T-helper 17 cell (primary cell): ENCODE data around the gene HERC3. TPM values are rescaled to one million over a fixed set of nuclear protein-coding genes. Genes with fewer than 3 reads are reported as not detected.
A peak's percentile ranks its signal among the peaks of the same experiment; 100 is the strongest.

Source experiments
- ATAC-seq: fragments of 150-1000 bp; cut with Tn5 transposase; 2 replicates; pipeline ENCODE4 v1.10.0; 2021; ENCODE audit warnings: mild to moderate bottlenecking, moderate library complexity
- DNase-seq, 3 donors: peaks; one replicate each; pipeline versions ENCODE4 v3.0.0 to v3.0.0-alpha.2; 2020 to 2021
- H3K9me3 ChIP-seq: one replicate; pipeline ENCODE4 v1.7.0; 2013; ENCODE audit warnings: low read length, mild to moderate bottlenecking; ENCODE audit not compliant: control insufficient read depth, poor library complexity, severe bottlenecking
- H3K27ac Mint-ChIP-seq: one replicate; pipeline ENCODE4 v1.8.0; 2022; ENCODE audit warnings: mild to moderate bottlenecking, moderate library complexity, mixed read lengths
- H3K27me3 Mint-ChIP-seq: one replicate; pipeline ENCODE4 v1.8.0; 2022; ENCODE audit warnings: mixed read lengths
- H3K36me3 Mint-ChIP-seq: one replicate; pipeline ENCODE4 v1.8.0; 2022; ENCODE audit warnings: low read depth, mixed read lengths
- H3K4me1 Mint-ChIP-seq: one replicate; pipeline ENCODE4 v1.8.0; 2022; ENCODE audit warnings: mild to moderate bottlenecking, mixed read lengths
- H3K4me3 Mint-ChIP-seq: one replicate; pipeline ENCODE4 v1.8.0; 2022; ENCODE audit warnings: mild to moderate bottlenecking, moderate library complexity, mixed read lengths
- total RNA-seq, 4 donors: library from RNA in 2 of 4; stranded (reverse) in 2 of 4; gene quantifications; one replicate each; pipeline ENCODE4 v1.2.3 and lab custom pipeline; 2022 to 2026

Gene HERC3
- total RNA-seq, 2 donors from 2014 or later, result 53.4 to 63.8 TPM

GRCh38 chr4:88752754-88753153 lies 160.5 kb downstream of the HERC3 start:
- H3K9me3 ChIP-seq, result no peaks in the 10 kb centered on the region
- ATAC-seq (no peak), DNase-seq (no peak)
- H3K36me3 Mint-ChIP-seq, result no peaks in the 10 kb centered on the region
- no peak overlapping the region for H3K4me3 Mint-ChIP-seq
- peak overlapping the region; percentile 34 for H3K27ac Mint-ChIP-seq
- H3K27me3 Mint-ChIP-seq, result no peaks in the 10 kb centered on the region
- no peaks in the 10 kb centered on the region for H3K4me1 Mint-ChIP-seq

GRCh38 chr4:88753658-88754571 lies 161.6 kb downstream of the HERC3 start:
- H3K4me1 Mint-ChIP-seq, result no peaks in the 10 kb centered on the region
- DNase-seq (no peak), ATAC-seq (no peak)
- H3K9me3 ChIP-seq, result no peaks in the 10 kb centered on the region
- H3K27ac Mint-ChIP-seq, result peak overlapping the region; percentile 34
- no peaks in the 10 kb centered on the region for H3K27me3 Mint-ChIP-seq
- H3K4me3 Mint-ChIP-seq, result no peak overlapping the region
- no peaks in the 10 kb centered on the region for H3K36me3 Mint-ChIP-seq

GRCh38 chr4:88754796-88755195 lies 162.5 kb downstream of the HERC3 start:
- DNase-seq, result no peak
- ATAC-seq, result no peak
- Mint-ChIP-seq H3K27me3 (no peaks in the 10 kb centered on the region), H3K4me1 (no peaks in the 10 kb centered on the region), H3K4me3 (no peak overlapping the region), H3K36me3 (no peaks in the 10 kb centered on the region), H3K27ac (no peak overlapping the region)
- no peaks in the 10 kb centered on the region for H3K9me3 ChIP-seq

- Mint-ChIP-seq H3K27me3 (no peaks in the 10 kb centered on the region), H3K4me1 (no peaks in the 10 kb centered on the region), H3K36me3 (no peaks in the 10 kb centered on the region), H3K27ac (no peak overlapping the region), H3K4me3 (no peak overlapping the region)
- H3K9me3 ChIP-seq, result no peaks in the 10 kb centered on the region
- no peak for DNase-seq
- no peak for ATAC-seq
These were observed 163.2 kb downstream of the HERC3 start for GRCh38 chr4:88755454-88755853.

GRCh38 chr4:88756149-88756548 lies 163.9 kb downstream of the HERC3 start:
- no peaks in the 10 kb centered on the region for H3K36me3 Mint-ChIP-seq
- H3K27ac Mint-ChIP-seq, result no peak overlapping the region
- ATAC-seq (no peak), DNase-seq (no peak)
- peaks cover 1% of the 10 kb centered on the region for H3K4me1 Mint-ChIP-seq
- no peaks in the 10 kb centered on the region for H3K27me3 Mint-ChIP-seq
- H3K9me3 ChIP-seq, result no peaks in the 10 kb centered on the region
- no peak overlapping the region for H3K4me3 Mint-ChIP-seq

- Mint-ChIP-seq H3K4me1 (peaks cover 9% of the 10 kb centered on the region), H3K27me3 (no peaks in the 10 kb centered on the region), H3K36me3 (no peaks in the 10 kb centered on the region), H3K27ac (peak overlapping the region; percentile 24), H3K4me3 (no peak overlapping the region)
- no peaks in the 10 kb centered on the region for H3K9me3 ChIP-seq
- DNase-seq (no peak), ATAC-seq (no peak)
These were observed 164.8 kb downstream of the HERC3 start for GRCh38 chr4:88757067-88757466.

GRCh38 chr4:88757776-88758175 lies 165.5 kb downstream of the HERC3 start:
- ATAC-seq (no peak), DNase-seq (no peak)
- no peak overlapping the region for H3K4me3 Mint-ChIP-seq
- H3K4me1 Mint-ChIP-seq, result peaks cover 9% of the 10 kb centered on the region
- H3K36me3 Mint-ChIP-seq, result no peaks in the 10 kb centered on the region
- no peak overlapping the region for H3K27ac Mint-ChIP-seq
- no peaks in the 10 kb centered on the region for H3K9me3 ChIP-seq
- no peaks in the 10 kb centered on the region for H3K27me3 Mint-ChIP-seq

Other genes starting within 250 kb of the HERC3 start
- gene HERC6, start 213.6 kb upstream of the HERC3 start, total RNA-seq, result 10 to 100 TPM; 15.5 to 28.3 TPM
- 10 to 100 TPM; 17.2 to 19.7 TPM for gene HERC5, start 135.4 kb upstream of the HERC3 start, total RNA-seq
- 10 to 100 TPM; 38.8 to 39.7 TPM for gene PYURF, start 68.7 kb upstream of the HERC3 start, total RNA-seq
- gene NAP1L5, start 105.3 kb downstream of the HERC3 start, total RNA-seq, result 1 to 10 TPM; 8.6 to 9.2 TPM